ENCODE measurements around the gene STEAP1B. TPM values are rescaled to one million over a fixed set of nuclear protein-coding genes. Genes with fewer than 3 reads are reported as not detected.
"Not testable (repeated sequence)": the region's sequence is repeated elsewhere in the genome, so short reads cannot be mapped to it uniquely, and the experiment has no call there.

The STEAP1B gene
- total RNA-seq, 4 donors from 2014 or later = 1.3 to 4.4 (median 2.0) TPM; not detected in 1

DNA sequence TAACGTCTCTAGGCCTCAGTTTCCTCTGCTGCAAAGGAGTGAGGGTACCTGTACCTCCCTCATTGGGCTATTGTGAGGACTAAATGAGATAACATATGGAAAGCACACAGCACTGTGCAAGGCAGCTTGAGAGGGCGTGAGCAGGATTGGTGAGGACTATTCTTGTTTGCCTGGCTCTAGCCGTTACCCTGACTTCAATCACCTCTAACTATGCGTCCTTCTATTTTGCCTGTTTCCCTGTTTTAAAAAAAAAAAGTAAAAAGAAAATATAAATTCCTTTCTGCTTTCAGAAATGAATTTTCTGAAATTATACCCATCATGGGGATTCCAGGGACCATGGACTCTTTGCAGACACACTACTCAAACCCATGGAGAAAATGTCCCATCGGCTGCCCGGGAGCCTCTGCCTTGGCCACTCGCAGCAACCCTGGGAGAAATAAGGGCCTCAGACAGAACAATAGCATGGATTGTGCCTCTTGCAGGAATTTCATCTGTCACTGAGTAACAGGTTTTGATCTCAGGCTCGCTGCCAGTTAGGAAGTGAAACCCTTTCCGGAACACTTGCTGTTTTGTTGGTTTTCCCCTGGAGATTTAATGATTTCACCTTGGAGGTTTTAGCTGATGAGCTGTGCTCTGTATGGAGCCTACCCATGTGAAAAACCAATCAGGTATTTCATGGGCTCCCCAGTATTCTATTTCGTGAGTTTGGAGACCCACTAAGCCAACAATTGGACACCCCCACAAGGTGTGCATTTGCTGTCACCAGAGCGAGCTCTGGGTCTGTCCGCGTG lies 55.6 kb downstream of the STEAP1B start:
- no peak for ATAC-seq (ENCODE audit: low FRiP score)
- DNase-seq (ENCODE audit: low spot score) = no peak
- TF ChIP-seq, protein P1, sequence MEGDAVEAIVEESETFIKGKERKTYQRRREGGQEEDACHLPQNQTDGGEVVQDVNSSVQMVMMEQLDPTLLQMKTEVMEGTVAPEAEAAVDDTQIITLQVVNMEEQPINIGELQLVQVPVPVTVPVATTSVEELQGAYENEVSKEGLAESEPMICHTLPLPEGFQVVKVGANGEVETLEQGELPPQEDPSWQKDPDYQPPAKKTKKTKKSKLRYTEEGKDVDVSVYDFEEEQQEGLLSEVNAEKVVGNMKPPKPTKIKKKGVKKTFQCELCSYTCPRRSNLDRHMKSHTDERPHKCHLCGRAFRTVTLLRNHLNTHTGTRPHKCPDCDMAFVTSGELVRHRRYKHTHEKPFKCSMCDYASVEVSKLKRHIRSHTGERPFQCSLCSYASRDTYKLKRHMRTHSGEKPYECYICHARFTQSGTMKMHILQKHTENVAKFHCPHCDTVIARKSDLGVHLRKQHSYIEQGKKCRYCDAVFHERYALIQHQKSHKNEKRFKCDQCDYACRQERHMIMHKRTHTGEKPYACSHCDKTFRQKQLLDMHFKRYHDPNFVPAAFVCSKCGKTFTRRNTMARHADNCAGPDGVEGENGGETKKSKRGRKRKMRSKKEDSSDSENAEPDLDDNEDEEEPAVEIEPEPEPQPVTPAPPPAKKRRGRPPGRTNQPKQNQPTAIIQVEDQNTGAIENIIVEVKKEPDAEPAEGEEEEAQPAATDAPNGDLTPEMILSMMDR (IDR thresholded peaks at IDR 0.05) = no peak

DNA sequence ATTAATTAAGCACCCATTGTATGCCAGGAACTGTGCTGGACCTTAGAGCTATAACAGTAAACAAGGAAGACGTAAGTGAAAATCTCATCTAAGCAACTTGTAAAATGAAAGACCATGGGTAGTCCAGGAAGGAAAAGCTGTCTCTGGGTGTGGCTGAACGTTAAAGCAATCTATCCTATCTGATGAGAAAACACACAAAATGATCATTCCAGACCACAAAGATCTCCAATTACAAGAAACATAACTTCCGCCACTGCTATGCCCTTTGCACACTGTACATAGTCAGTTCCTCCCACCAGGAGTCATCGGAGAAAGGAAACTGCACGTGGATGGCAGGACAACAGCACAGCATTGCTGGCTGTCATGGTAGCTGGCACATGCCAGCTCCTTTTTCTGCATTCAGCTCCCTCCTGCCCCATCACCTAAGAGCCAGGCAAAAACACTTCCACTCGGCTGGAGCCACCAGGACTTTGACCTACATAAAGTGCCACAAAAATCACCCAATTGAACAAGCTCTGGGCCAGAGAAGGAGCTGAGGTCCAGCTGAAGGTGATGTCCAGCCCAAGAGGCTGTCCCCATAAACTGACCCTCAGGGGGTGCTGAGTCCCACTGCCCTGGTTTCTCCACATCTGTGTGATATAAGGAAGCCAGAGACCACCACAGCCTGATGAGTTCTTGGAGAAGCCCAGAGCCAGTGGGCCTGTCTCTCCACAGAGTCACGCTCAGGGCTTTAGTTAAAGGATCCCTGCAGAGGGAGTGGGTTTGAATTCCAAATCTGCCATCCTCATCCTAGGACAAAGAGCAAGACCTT lies 56.4 kb downstream of the STEAP1B start:
- TF ChIP-seq, protein P1 (IDR thresholded peaks at IDR 0.05) = no peak
- no peak for ATAC-seq (ENCODE audit: low FRiP score)
- no peak for DNase-seq (ENCODE audit: low spot score)

GRCh38 chr7:22442882-22443369 lies 57.1 kb downstream of the STEAP1B start:
- no peak for DNase-seq (ENCODE audit: low spot score)
- TF ChIP-seq, protein P1 (IDR thresholded peaks at IDR 0.05) = no peak
- no peak for ATAC-seq (ENCODE audit: low FRiP score)

- DNase-seq (ENCODE audit: low spot score) = no peak
Observed at GRCh38 chr7:22442187-22442881, 57.7 kb downstream of the STEAP1B start.

GRCh38 chr7:22441157-22441556 lies 58.8 kb downstream of the STEAP1B start:
- TF ChIP-seq, protein P1 (IDR thresholded peaks at IDR 0.05) = no peak
- DNase-seq (ENCODE audit: low spot score) = no peak
- no peak for ATAC-seq (ENCODE audit: low FRiP score)

More at GRCh38 chr7:22442187-22442881, 57.7 kb downstream of the STEAP1B start:
- no peak for ATAC-seq (ENCODE audit: low FRiP score)
- TF ChIP-seq, protein P1 (IDR thresholded peaks at IDR 0.05) = no peak

GRCh38 chr7:22438994-22439393 lies 61.0 kb downstream of the STEAP1B start:
- TF ChIP-seq, protein P1 (IDR thresholded peaks at IDR 0.05) = no peak
- ATAC-seq (ENCODE audit: low FRiP score) (no peak), DNase-seq (ENCODE audit: low spot score) (no peak)

DNA sequence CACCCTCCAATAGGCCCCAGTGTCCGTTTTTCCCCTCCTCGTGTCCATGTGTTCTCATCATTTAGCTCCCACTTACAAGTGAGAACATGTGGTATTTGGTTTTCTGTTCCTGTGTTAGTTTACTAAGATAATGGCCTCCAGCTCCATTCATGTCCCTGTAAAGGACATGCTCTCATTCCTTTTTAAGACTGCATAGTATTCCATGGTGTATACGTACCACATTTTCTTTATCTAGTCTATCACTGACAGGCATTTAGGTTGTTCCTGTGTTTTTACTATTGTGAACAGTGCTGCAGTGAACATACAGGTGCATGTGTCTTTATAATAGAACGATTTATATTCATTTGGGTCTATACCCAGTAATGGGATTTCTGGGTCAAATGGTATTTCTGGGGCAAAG lies 63.4 kb downstream of the STEAP1B start:
- DNase-seq (ENCODE audit: low spot score); ATAC-seq (ENCODE audit: low FRiP score): not testable (repeated sequence)
